ENCODE data around the gene NTSR1.

NTSR1 gene

GRCh38 chr20:62728028-62728780, 19.6 kb downstream of the NTSR1 start:
- DNase-seq = no peak

- DNase-seq = no peak
Measured at GRCh38 chr20:62728781-62729300, 20.2 kb downstream of the NTSR1 start.

- DNase-seq = no peak
Measured at GRCh38 chr20:62730481-62730880, 21.8 kb downstream of the NTSR1 start.

GRCh38 chr20:62732031-62732760, 23.6 kb downstream of the NTSR1 start:
- DNase-seq = no peak

GRCh38 chr20:62732842-62733525, 24.3 kb downstream of the NTSR1 start:
- DNase-seq = no peak

- no peak for DNase-seq
Measured at GRCh38 chr20:62733526-62733842, 24.8 kb downstream of the NTSR1 start.

- DNase-seq = no peak
Measured at GRCh38 chr20:62733891-62734290, 25.3 kb downstream of the NTSR1 start.

- no peak for DNase-seq
Measured at GRCh38 chr20:62734326-62734725, 25.7 kb downstream of the NTSR1 start.

- no peak for DNase-seq
Measured at GRCh38 chr20:62734881-62735280, 26.2 kb downstream of the NTSR1 start.

- no peak for DNase-seq
Measured at GRCh38 chr20:62735331-62735821, 26.7 kb downstream of the NTSR1 start.

- no peak for DNase-seq
Measured at GRCh38 chr20:62736026-62736406, 27.4 kb downstream of the NTSR1 start.

GRCh38 chr20:62736407-62737071, 27.9 kb downstream of the NTSR1 start:
- DNase-seq = no peak

GRCh38 chr20:62737271-62737811, 28.7 kb downstream of the NTSR1 start:
- no peak for DNase-seq

- no peak for DNase-seq
Measured at GRCh38 chr20:62738025-62738881, 29.6 kb downstream of the NTSR1 start.

GRCh38 chr20:62739067-62739466, 30.4 kb downstream of the NTSR1 start:
- no peak for DNase-seq

GRCh38 chr20:62739581-62740285, 31.1 kb downstream of the NTSR1 start:
- no peak for DNase-seq

GRCh38 chr20:62740286-62741141, 31.9 kb downstream of the NTSR1 start:
- no peak for DNase-seq

- DNase-seq = no peak
Measured at GRCh38 chr20:62741191-62741691, 32.6 kb downstream of the NTSR1 start.

GRCh38 chr20:62741701-62742491, 33.3 kb downstream of the NTSR1 start:
- no peak for DNase-seq

Data from NCI-H69 (cell line).